Fibroblast of the conjunctiva (primary cell): Measurements from ENCODE around the gene GPR55.

Experiments
- DNase-seq: peaks from one replicate; pipeline ENCODE4 v3.0.0-alpha.2; 2010; ENCODE audit warnings: low read depth

Gene GPR55

GRCh38 chr2:230919240-230919639, 5.8 kb downstream of the GPR55 start:
- DNase-seq: no peak

- no peak for DNase-seq
Observed at GRCh38 chr2:230916218-230916617, 8.8 kb downstream of the GPR55 start.

- DNase-seq: no peak
Observed at GRCh38 chr2:230915319-230915718, 9.7 kb downstream of the GPR55 start.

DNA sequence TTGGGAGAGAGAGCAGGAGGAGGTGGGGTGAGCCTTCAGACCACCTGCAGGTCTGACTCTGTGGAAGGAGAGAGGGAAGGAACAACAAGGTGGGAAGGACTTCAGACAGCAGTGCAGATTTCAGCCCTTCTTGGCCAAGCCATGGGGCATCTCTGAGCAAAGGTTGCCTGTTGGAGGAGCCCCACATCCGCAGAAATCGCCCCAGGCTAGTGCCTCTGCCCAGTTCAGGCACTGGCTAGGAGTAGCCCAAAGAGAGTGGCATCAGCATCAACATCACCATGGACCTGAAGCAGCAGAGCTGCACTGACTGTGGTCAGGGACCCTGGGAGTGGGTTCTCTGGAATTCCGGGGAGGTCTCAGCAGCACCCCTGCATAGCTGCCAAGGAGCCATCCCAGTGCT, 10.2 kb downstream of the GPR55 start:
- DNase-seq: no peak

GRCh38 chr2:230913406-230914143, 11.5 kb downstream of the GPR55 start:
- DNase-seq: no peak

GRCh38 chr2:230912724-230913123, 12.3 kb downstream of the GPR55 start:
- DNase-seq: no peak

GRCh38 chr2:230912046-230912445, 13.0 kb downstream of the GPR55 start:
- no peak for DNase-seq

- DNase-seq: no peak
Observed at GRCh38 chr2:230910546-230911177, 14.4 kb downstream of the GPR55 start.

GRCh38 chr2:230909841-230910545, 15.0 kb downstream of the GPR55 start:
- no peak for DNase-seq

GRCh38 chr2:230908595-230909191, 16.3 kb downstream of the GPR55 start:
- peak; percentile 32 for DNase-seq

- DNase-seq: no peak
Observed at GRCh38 chr2:230908092-230908594, 16.9 kb downstream of the GPR55 start.

- DNase-seq: no peak
Observed at GRCh38 chr2:230907361-230908091, 17.5 kb downstream of the GPR55 start.

DNA sequence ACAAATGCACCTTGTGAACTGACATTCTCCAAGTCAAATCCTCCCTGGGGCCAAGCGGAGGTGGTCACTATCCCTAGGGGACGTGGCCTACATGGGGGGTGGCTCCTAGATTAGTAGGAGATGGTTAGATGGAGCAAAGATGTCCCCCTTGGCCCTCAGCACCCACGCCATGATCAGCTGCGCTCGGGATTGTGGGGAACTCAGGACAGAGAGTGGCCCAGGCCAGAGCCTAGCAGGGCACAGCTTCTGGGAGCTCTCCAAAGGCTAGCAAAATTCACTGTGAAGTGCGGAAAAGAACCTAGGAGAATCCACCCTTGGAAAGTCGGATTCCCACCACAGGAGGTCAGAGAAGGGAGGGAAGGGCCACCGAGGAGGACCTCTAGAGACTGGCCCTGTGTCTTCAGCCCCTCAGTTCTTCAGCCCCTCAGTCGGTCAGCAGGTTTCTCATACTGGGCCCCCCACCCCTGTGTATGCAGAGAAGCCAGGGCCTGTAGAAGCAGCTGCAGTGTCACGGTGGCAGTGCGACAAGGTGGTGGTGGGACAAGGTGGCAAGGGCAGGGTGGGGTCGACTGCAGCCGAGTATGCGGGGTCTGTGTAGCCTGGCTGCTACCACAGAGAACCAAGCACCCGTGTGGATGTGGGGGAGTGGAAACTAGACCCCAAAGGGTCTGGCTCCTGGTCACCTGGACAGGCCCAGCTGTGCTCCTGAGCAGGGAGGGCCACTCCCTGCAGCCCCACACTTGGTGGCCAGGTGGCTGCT, 18.4 kb downstream of the GPR55 start:
- no peak for DNase-seq

- no peak for DNase-seq
Observed at GRCh38 chr2:230905448-230906421, 19.3 kb downstream of the GPR55 start.

DNA sequence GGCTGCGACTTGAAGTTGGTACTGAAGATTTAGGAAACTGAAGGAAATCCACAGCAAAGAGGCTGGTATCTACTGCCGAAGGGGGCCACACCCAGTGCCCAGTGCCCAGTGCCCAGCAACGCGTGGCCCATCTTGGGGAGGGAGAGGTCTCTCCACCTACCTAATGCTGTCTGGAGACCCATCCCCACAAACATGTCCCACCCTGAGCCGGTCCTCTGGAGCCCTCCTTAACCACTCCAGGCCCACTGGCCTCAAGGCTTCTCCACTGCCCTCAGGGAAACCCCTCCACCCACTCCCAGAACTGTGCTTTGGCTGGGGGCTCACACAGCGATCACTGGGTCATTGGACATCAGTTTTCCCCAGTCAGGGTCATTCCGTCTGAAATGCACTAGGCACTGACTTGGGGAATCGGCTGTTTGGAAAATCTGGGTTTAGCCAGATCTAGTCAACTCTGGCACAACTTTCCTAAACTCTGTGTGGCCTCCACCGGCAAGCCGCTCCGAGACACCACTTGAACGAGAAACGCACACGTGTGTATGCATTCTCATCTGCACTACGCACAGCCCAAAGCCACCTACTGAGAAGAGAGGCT, 20.1 kb downstream of the GPR55 start:
- no peak for DNase-seq

- no peak for DNase-seq
Observed at GRCh38 chr2:230903231-230904150, 21.6 kb downstream of the GPR55 start.

GRCh38 chr2:230902180-230902899, 22.7 kb downstream of the GPR55 start:
- DNase-seq: peak; percentile 54

GRCh38 chr2:230901006-230901405, 24.0 kb downstream of the GPR55 start:
- no peak for DNase-seq
